Vagina (tissue), 2 donors: ENCODE data around the gene CCDC47. TPM values are rescaled to one million over a fixed set of nuclear protein-coding genes. Genes with fewer than 3 reads are reported as not detected.

Experiments used
- DNase-seq, 2 donors: peaks; one replicate each; pipeline ENCODE4 v3.0.0-alpha.2; 2017; ENCODE audit errors: extremely low spot score in 2 of 2
- H3K27ac ChIP-seq: fragments of 200-600 bp; sonication (generic); one replicate; pipeline ENCODE4 v1.5.1; 2019
- H3K27me3 ChIP-seq: fragments of 200-600 bp; sonication (generic); one replicate; pipeline ENCODE4 v1.5.1; 2019
- H3K36me3 ChIP-seq, 2 donors: fragments of 200-600 bp; sonication (generic); one replicate each; pipeline ENCODE4 v1.5.1; 2017 to 2019
- H3K4me1 ChIP-seq: fragments of 200-600 bp; sonication (generic); one replicate; pipeline ENCODE4 v1.5.1; 2019
- H3K4me3 ChIP-seq, 2 donors: fragments of 200-600 bp; sonication (generic); 1 replicate in 1 of 2; 2 replicates in 1 of 2; pipeline ENCODE4 v1.5.1; 2016 to 2019
- H3K9me3 ChIP-seq: fragments of 200-600 bp; sonication (generic); one replicate; pipeline ENCODE4 v1.5.1; 2019
- POLR2A ChIP-seq, 2 donors: fragments of 450-650 bp; IDR thresholded peaks; one replicate each; pipeline ENCODE4 v1.6.1; 2017; ENCODE audit warnings: antibody characterized with exemption in 2 of 2, mild to moderate bottlenecking in 2 of 2, moderate library complexity in 2 of 2
- POLR2AphosphoS5 ChIP-seq, 2 donors: sonication (generic); formaldehyde crosslinking; IDR thresholded peaks; one replicate each; pipeline ENCODE4 v1.9.0; 2017; ENCODE audit warnings: antibody characterized with exemption in 2 of 2, mild to moderate bottlenecking in 2 of 2, low read depth in 1 of 2; ENCODE audit not compliant: insufficient read depth in 1 of 2
- intact Hi-C: fragments of 100-400 bp; cut with DNase I; formaldehyde crosslinking; loops from one replicate; pipeline ENCODE4 v1.15.1; 2023
- total RNA-seq: library from RNA; depleted of rRNA; stranded (reverse); fragments of >200 nt; gene quantifications from one replicate; pipeline ENCODE4 v1.2.3, GENCODE V29; 2016
- TF ChIP-seq, protein P1 (sequence below), 3 experiments: fragments of 450-650 bp in 2 of 3; fragments of 200-600 bp in 1 of 3; sonication (generic) in 1 of 3; IDR thresholded peaks; one replicate each; pipeline ENCODE4 v1.5.1; 2017 to 2019; ENCODE audit warnings: antibody characterized with exemption in 3 of 3, mild to moderate bottlenecking in 2 of 3, moderate library complexity in 2 of 3

The CCDC47 gene
- total RNA-seq, 1 donor from 2014 or later = 66.5 TPM

DNA sequence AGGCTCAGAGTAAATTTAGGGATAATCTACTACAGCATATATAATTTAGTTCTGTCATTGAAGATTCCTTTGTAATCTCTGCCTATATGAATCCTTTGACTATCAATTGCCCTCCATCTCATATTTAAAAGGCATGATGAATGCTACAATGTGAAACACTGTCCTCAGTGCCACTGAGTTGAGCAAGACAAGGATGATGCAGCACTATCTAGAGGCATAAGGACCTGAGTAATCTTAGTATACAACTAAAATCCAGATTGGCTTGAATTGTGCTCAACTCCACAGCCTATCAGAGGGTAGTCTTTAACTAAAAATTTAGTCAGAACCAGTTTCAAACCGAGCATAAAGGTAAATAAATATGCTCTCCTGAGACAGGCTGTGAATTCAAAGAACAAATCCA lies 20.2 kb downstream of the CCDC47 start:
- H3K36me3 ChIP-seq = peaks cover 0 to 75% of the 10 kb centered on the region in 2 donors
- no peak overlapping the region for H3K4me3 ChIP-seq
- no peak overlapping the region for H3K27ac ChIP-seq
- H3K9me3 ChIP-seq = no peaks in the 10 kb centered on the region
- intact Hi-C loops = no loop called here
- no peak for DNase-seq
- H3K4me1 ChIP-seq = no peaks in the 10 kb centered on the region
- TF ChIP-seq, protein P1, sequence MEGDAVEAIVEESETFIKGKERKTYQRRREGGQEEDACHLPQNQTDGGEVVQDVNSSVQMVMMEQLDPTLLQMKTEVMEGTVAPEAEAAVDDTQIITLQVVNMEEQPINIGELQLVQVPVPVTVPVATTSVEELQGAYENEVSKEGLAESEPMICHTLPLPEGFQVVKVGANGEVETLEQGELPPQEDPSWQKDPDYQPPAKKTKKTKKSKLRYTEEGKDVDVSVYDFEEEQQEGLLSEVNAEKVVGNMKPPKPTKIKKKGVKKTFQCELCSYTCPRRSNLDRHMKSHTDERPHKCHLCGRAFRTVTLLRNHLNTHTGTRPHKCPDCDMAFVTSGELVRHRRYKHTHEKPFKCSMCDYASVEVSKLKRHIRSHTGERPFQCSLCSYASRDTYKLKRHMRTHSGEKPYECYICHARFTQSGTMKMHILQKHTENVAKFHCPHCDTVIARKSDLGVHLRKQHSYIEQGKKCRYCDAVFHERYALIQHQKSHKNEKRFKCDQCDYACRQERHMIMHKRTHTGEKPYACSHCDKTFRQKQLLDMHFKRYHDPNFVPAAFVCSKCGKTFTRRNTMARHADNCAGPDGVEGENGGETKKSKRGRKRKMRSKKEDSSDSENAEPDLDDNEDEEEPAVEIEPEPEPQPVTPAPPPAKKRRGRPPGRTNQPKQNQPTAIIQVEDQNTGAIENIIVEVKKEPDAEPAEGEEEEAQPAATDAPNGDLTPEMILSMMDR (IDR thresholded peaks at IDR 0.05) = no peak
- no peak for TF ChIP-seq POLR2AphosphoS5 (IDR thresholded peaks at IDR 0.05; ENCODE audit: insufficient read depth in 1 of 2, low read depth in 1 of 2)
- no peak for TF ChIP-seq POLR2A (IDR thresholded peaks at IDR 0.05)
- no peaks in the 10 kb centered on the region for H3K27me3 ChIP-seq

DNA sequence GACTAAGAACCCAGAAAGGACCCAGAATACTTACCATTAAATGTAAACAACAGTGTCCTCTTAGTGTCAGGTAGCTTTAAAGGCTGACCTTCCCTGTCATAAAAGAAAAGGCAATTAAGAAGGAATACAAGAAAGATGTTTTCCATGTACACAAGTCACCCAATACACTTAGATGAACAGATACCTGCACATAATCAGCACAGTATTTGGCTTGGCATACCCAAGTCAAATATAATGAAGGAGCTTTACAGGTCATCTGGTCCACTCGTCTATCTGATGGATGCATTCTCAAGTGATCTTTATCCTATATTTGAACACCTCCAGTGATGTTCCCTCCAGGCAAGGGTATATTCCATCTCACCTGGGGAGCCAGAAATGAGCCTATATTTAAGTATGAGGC lies 20.7 kb downstream of the CCDC47 start:
- H3K27me3 ChIP-seq = no peaks in the 10 kb centered on the region
- no peak for DNase-seq
- intact Hi-C loops = no loop called here
- no peaks in the 10 kb centered on the region for H3K9me3 ChIP-seq
- no peaks in the 10 kb centered on the region for H3K4me1 ChIP-seq
- H3K36me3 ChIP-seq = peaks cover 0 to 80% of the 10 kb centered on the region in 2 donors
- no peak overlapping the region for H3K27ac ChIP-seq
- no peak overlapping the region for H3K4me3 ChIP-seq
- TF ChIP-seq POLR2AphosphoS5 (IDR thresholded peaks at IDR 0.05; ENCODE audit: insufficient read depth in 1 of 2, low read depth in 1 of 2) (no peak), POLR2A (IDR thresholded peaks at IDR 0.05) (no peak)
- TF ChIP-seq, protein P1 (IDR thresholded peaks at IDR 0.05) = no peak

DNA sequence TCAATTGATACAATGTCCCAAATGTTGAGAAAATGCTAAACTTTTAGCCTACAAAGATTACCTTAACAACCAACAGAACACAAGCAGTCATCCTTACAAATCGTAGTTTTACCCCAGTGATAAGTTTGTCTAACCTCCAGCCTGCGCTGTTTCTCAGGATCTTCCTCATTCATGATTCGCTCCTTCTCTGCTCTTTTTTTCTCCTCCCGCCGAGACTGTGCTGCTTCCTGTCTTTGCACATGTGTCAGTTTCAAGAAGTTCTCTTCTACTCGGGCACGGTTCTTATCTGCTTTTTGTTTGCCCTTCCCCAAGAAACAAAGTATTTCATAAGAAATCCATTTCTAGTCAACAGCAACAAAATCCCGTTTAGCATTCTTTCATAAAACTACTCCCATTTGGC lies 21.6 kb downstream of the CCDC47 start:
- TF ChIP-seq POLR2AphosphoS5 (IDR thresholded peaks at IDR 0.05; ENCODE audit: insufficient read depth in 1 of 2, low read depth in 1 of 2) (no peak), POLR2A (IDR thresholded peaks at IDR 0.05) (no peak)
- TF ChIP-seq, protein P1 (IDR thresholded peaks at IDR 0.05) = no peak
- intact Hi-C loops = no loop called here
- Histone ChIP-seq H3K27ac (no peak overlapping the region), H3K4me1 (no peaks in the 10 kb centered on the region), H3K9me3 (no peaks in the 10 kb centered on the region), H3K36me3 (peaks cover 0 to 80% of the 10 kb centered on the region in 2 donors), H3K27me3 (no peaks in the 10 kb centered on the region), H3K4me3 (no peak overlapping the region)
- no peak for DNase-seq

DNA sequence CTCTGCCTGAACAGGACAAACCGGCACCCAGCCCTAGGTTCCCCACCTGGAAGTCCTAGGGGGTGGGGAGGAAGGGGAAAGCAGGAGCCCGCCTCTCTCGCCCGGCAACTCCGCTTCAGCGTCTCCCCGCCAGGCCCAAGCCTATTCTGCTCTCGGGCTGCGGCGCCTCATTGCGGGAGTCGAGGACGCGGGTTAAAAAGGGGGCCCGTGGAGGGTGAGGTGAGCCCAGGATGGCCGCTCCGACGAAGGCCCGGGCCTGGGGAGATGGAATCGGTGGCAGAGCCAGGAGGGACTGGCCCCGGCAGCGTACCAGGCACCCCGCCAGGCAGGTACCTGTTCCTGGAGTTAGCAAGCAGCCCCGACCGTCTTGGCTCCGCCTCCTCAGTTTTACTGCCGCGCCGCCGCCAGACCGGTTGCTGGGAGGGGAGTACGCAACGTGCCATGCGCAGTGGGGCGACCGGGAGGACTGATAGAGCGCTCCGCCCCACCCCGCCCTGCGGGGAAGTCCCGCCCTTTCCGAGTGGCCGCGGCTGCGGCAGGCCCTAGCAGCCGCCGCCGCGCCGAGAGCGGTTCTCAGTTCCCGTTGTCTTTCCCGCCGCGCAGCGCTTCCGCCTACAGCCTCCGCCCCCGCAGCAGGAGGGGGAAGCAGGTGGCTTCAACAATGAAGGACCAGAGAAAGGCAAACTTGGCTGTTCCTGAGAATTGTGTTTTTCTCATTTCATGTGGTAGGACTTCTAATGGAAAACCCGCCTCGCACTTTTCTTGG lies 31.8 kb downstream of the CCDC47 start, which contains the start of gene STRADA:
STRADA (minus strand) TSS at position 392 of the 766 bp plus-strand sequence. CDS start 13,430 bp downstream, outside the sequence.
- H3K27ac ChIP-seq = peak within 1 kb of the TSS; percentile 96
- H3K4me1 ChIP-seq = peaks cover 11% of the 10 kb centered on the region
- peak within 1 kb of the TSS; percentile 84 to 85 for H3K4me3 ChIP-seq
- peak; percentile 93 to 96 for TF ChIP-seq POLR2AphosphoS5 (IDR thresholded peaks at IDR 0.05; ENCODE audit: insufficient read depth in 1 of 2, low read depth in 1 of 2)
- TF ChIP-seq, protein P1 (IDR thresholded peaks at IDR 0.05) = no peak
- TF ChIP-seq POLR2A (IDR thresholded peaks at IDR 0.05) = peak in 1 of 2 donors; percentile 75
- no peaks in the 10 kb centered on the region for H3K9me3 ChIP-seq
- no peaks in the 10 kb centered on the region for H3K27me3 ChIP-seq
- intact Hi-C loops = no loop called here
- peak; percentile 98 to 99 for DNase-seq
- H3K36me3 ChIP-seq = no peaks in the 10 kb centered on the region

DNA sequence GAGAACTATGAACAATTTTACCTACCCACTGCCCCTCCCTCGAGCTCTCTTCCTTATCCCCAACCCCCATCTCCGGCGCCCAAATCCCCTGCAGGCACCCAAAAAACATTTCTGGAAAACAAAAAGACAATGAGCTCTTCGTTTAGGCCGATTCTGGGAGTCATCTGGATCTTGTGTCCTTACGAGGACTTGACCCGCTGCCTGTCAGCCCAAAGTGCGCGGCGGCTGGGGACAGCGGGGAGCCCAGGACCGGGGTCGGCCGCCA lies 32.3 kb downstream of the CCDC47 start:
- no peak for DNase-seq
- TF ChIP-seq, protein P1 (IDR thresholded peaks at IDR 0.05) = no peak
- TF ChIP-seq POLR2AphosphoS5 (IDR thresholded peaks at IDR 0.05; ENCODE audit: insufficient read depth in 1 of 2, low read depth in 1 of 2) (no peak), POLR2A (IDR thresholded peaks at IDR 0.05) (no peak)

More for the DNA sequence above, 32.3 kb downstream of the CCDC47 start:
- intact Hi-C loops = no loop called here
- Histone ChIP-seq H3K27ac (peak overlapping the region; percentile 96), H3K4me3 (peak overlapping the region; percentile 84 to 85), H3K36me3 (no peaks in the 10 kb centered on the region), H3K27me3 (no peaks in the 10 kb centered on the region), H3K9me3 (no peaks in the 10 kb centered on the region), H3K4me1 (peaks cover 11% of the 10 kb centered on the region)
